Right lobe of liver (tissue), 4 donors: ENCODE data around the gene ZBED2.

ENCODE experiments used
- CTCF ChIP-seq, 4 donors: fragments of 200-600 bp in 3 of 4; fragments of 450-650 bp in 1 of 4; IDR thresholded peaks; one replicate each; pipeline versions ENCODE4 v1.5.1 to v1.8.0; 2016 to 2022; ENCODE audit warnings: antibody characterized with exemption in 4 of 4, mild to moderate bottlenecking in 2 of 4
- POLR2A ChIP-seq: fragments of 450-650 bp; IDR thresholded peaks from one replicate; pipeline ENCODE4 v1.6.1; 2017; ENCODE audit warnings: antibody characterized with exemption, mild to moderate bottlenecking
- donor health status: DM: no; HTN: no; CAD: no.
- donor health status: DM: no; HTN: no; CAD: no.
- donor health status: DM: no; HTN: yes; CAD: no.

- TF ChIP-seq CTCF (IDR thresholded peaks at IDR 0.05) (no peak), POLR2A (no peak)
Measured at GRCh38 chr3:111617912-111618601, 22.9 kb upstream of the ZBED2 start.
